GM19468 (cell line): ENCODE data around the gene OSTC.

Experiments
- ATAC-seq: cut with Tn5 transposase; IDR thresholded peaks from one replicate; pipeline ENCODE4 v1.9.1; 2021; ENCODE audit warnings: mild to moderate bottlenecking, moderate library complexity, moderate number of reproducible peaks; ENCODE audit not compliant: unreplicated experiment; ENCODE audit errors: extremely low read depth

Gene OSTC

GRCh38 chr4:108650212-108651013, at the start of gene OSTC:
OSTC (plus strand) TSS chr4:108650599; CDS start chr4:108650656, 57 bp downstream.
- peak; percentile 81 for ATAC-seq

- no peak for ATAC-seq
These were observed 49.3 kb upstream of the OSTC start for GRCh38 chr4:108601106-108601505.

GRCh38 chr4:108601532-108601931, 48.9 kb upstream of the OSTC start:
- ATAC-seq = no peak

GRCh38 chr4:108602163-108602562, 48.2 kb upstream of the OSTC start:
- no peak for ATAC-seq

- no peak for ATAC-seq
These were observed 43.2 kb upstream of the OSTC start for GRCh38 chr4:108607079-108607815.

- no peak for ATAC-seq
These were observed 39.0 kb upstream of the OSTC start for GRCh38 chr4:108611365-108611764.

- no peak for ATAC-seq
These were observed 38.0 kb upstream of the OSTC start for GRCh38 chr4:108612365-108612764.

GRCh38 chr4:108619372-108620100, 30.9 kb upstream of the OSTC start:
- ATAC-seq = no peak

- ATAC-seq = peak; percentile 100
These were observed 30.1 kb upstream of the OSTC start, which contains the start of gene RPL34 for GRCh38 chr4:108620101-108620932. RPL34 (plus strand) TSS chr4:108620576; CDS start chr4:108621960, 1,384 bp downstream.

GRCh38 chr4:108620933-108621905, 29.2 kb upstream of the OSTC start:
- ATAC-seq = no peak

GRCh38 chr4:108622022-108622421, 28.4 kb upstream of the OSTC start:
- ATAC-seq = no peak

GRCh38 chr4:108622828-108623227, 27.6 kb upstream of the OSTC start:
- no peak for ATAC-seq

- no peak for ATAC-seq
These were observed 25.9 kb upstream of the OSTC start for GRCh38 chr4:108624263-108625056.

- ATAC-seq = no peak
These were observed 24.3 kb upstream of the OSTC start for GRCh38 chr4:108626056-108626455.

- ATAC-seq = no peak
These were observed 22.0 kb upstream of the OSTC start for GRCh38 chr4:108628411-108628810.

GRCh38 chr4:108635070-108635655, 15.2 kb upstream of the OSTC start:
- no peak for ATAC-seq

- no peak for ATAC-seq
These were observed 14.2 kb upstream of the OSTC start for GRCh38 chr4:108636246-108636645.

GRCh38 chr4:108637856-108638255, 12.5 kb upstream of the OSTC start:
- ATAC-seq = no peak
